Spleen (tissue), 11 donors: Measurements from ENCODE around the gene DNM3. TPM values are rescaled to one million over a fixed set of nuclear protein-coding genes. Genes with fewer than 3 reads are reported as not detected.

Experiments
- DNase-seq: peaks from one replicate; pipeline ENCODE4 v3.0.0-alpha.2; 2020
- H3K27ac ChIP-seq, 8 donors: fragments of 200-600 bp; sonication (generic) in 7 of 8; 1 replicate in 4 of 8; 2 replicates in 4 of 8; pipeline versions ENCODE4 v1.5.0 to v1.8.0; 2016 to 2021; ENCODE audit warnings: inconsistent platforms in 4 of 8, mild to moderate bottlenecking in 4 of 8, moderate library complexity in 1 of 8
- H3K27me3 ChIP-seq, 7 donors: fragments of 200-600 bp; sonication (generic) in 6 of 7; replicated peaks in 1 of 7; 1 replicate in 4 of 7; 2 replicates in 3 of 7; pipeline versions ENCODE4 v1.5.0 to v1.8.0; 2016 to 2021; ENCODE audit warnings: inconsistent platforms in 3 of 7, mild to moderate bottlenecking in 1 of 7
- H3K36me3 ChIP-seq, 6 donors: fragments of 200-600 bp; sonication (generic) in 5 of 6; 1 replicate in 4 of 6; 2 replicates in 2 of 6; pipeline versions ENCODE4 v1.5.0 to v1.8.0; 2016 to 2021; ENCODE audit warnings: inconsistent platforms in 2 of 6
- H3K4me1 ChIP-seq, 6 donors: fragments of 200-600 bp; sonication (generic) in 5 of 6; 1 replicate in 3 of 6; 2 replicates in 3 of 6; pipeline versions ENCODE4 v1.5.0 to v1.8.0; 2016 to 2021; ENCODE audit warnings: inconsistent platforms in 3 of 6
- H3K4me3 ChIP-seq, 8 donors: fragments of 200-600 bp; sonication (generic) in 7 of 8; 1 replicate in 4 of 8; 2 replicates in 4 of 8; pipeline versions ENCODE4 v1.5.0 to v1.8.0; 2016 to 2021; ENCODE audit warnings: inconsistent platforms in 4 of 8, mild to moderate bottlenecking in 4 of 8, moderate library complexity in 2 of 8
- H3K9me3 ChIP-seq, 8 donors: fragments of 200-600 bp; sonication (generic) in 7 of 8; 1 replicate in 4 of 8; 2 replicates in 4 of 8; pipeline versions ENCODE4 v1.5.0 to v1.8.0; 2016 to 2021; ENCODE audit warnings: inconsistent platforms in 4 of 8
- CTCF ChIP-seq, 11 experiments: fragments of 200-600 bp in 7 of 11; fragments of 450-650 bp in 4 of 11; sonication (generic) in 4 of 11; IDR thresholded peaks in 8 of 11; conservative IDR thresholded peaks in 3 of 11; 1 replicate in 7 of 11; 2 replicates in 4 of 11; pipeline versions ENCODE4 v1.4.0 to v1.8.0; 2016 to 2021; ENCODE audit warnings: antibody characterized with exemption in 11 of 11, inconsistent platforms in 4 of 11, mild to moderate bottlenecking in 1 of 11
- POLR2A ChIP-seq, 3 donors: fragments of 450-650 bp; IDR thresholded peaks; one replicate each; pipeline ENCODE4 v1.5.1; 2017; ENCODE audit warnings: antibody characterized with exemption in 3 of 3, mild to moderate bottlenecking in 1 of 3
- POLR2AphosphoS5 ChIP-seq, 3 donors: sonication (generic); formaldehyde crosslinking; IDR thresholded peaks; one replicate each; pipeline ENCODE4 v1.5.1; 2017; ENCODE audit warnings: antibody characterized with exemption in 3 of 3
- WGBS, 5 donors: extraction: QIAGEN DNeasy Blood & Tissue Kit in 3 of 5; methylation state at CpG; one replicate each; pipeline versions ENCODE4 v1.1.5 to v1.1.7; 2013 to 2018; 5-methylcytosine and 5-hydroxymethylcytosine counted together
- intact Hi-C: fragments of 100-400 bp; cut with DNase I; formaldehyde crosslinking; loops from one replicate; pipeline ENCODE4 v1.15.0; 2023; ENCODE audit warnings: low total_unique reads
- polyA plus RNA-seq, 3 donors: library from polyadenylated mRNA; stranded (reverse); fragments of 200-250 nt; gene quantifications; one replicate each; pipeline ENCODE4 v1.2.1, GENCODE V29; 2013
- total RNA-seq, 7 donors: library from RNA; depleted of rRNA in 3 of 7; stranded (reverse); fragments of >200 nt in 3 of 7; fragmentation: NEBNext Ultra II Directional in 4 of 7; extraction: Animal tissue kit (Norgen Biotek cat#: 25700) in 4 of 7; gene quantifications; one replicate each; pipeline versions ENCODE4 v1.1.0 to v1.2.1, GENCODE V29; 2016 to 2021
- donor health status: healthy with polysubstance abuse.
- donor health status: DM: no; HTN: no; CAD: no; lungs with moderate emphysema.
- donor health status: DM: no; HTN: no; CAD: no.
- donor health status: Bipolar disorder and iron deficiency.
- donor health status: healthy.
- donor health status: DM: no; HTN: no; CAD: no.
- donor health status: DM: yes; HTN: yes; CAD: no.

The DNM3 gene
- total and polyA plus RNA-seq, 10 donors: 0.61 to 10.2 (median 4.9) TPM

- TF ChIP-seq CTCF (IDR thresholded peaks at IDR 0.05 in 8 of 11, conservative IDR thresholded peaks at IDR 0.05 in 3 of 11): no peak
- no peak for TF ChIP-seq POLR2A (IDR thresholded peaks at IDR 0.05)
- TF ChIP-seq POLR2AphosphoS5 (IDR thresholded peaks at IDR 0.05): no peak
- Histone ChIP-seq H3K36me3 (no peaks in the 10 kb centered on the region), H3K27me3 (no peaks in the 10 kb centered on the region), H3K4me1 (no peaks in the 10 kb centered on the region), H3K4me3 (no peak overlapping the region), H3K9me3 (peaks cover 0 to 1% (median 0%) of the 10 kb centered on the region in 8 donors), H3K27ac (no peak overlapping the region)
- no peak for DNase-seq
- intact Hi-C loops: no loop called here
These were observed 11.0 kb downstream of the DNM3 start for GRCh38 chr1:171852272-171852671.

GRCh38 chr1:171855381-171855780, 14.1 kb downstream of the DNM3 start:
- TF ChIP-seq POLR2A (IDR thresholded peaks at IDR 0.05): no peak
- TF ChIP-seq POLR2AphosphoS5 (IDR thresholded peaks at IDR 0.05): no peak
- TF ChIP-seq CTCF (IDR thresholded peaks at IDR 0.05 in 8 of 11, conservative IDR thresholded peaks at IDR 0.05 in 3 of 11): no peak
- no peak for DNase-seq
- no peaks in the 10 kb centered on the region for H3K36me3 ChIP-seq
- H3K4me3 ChIP-seq: no peak overlapping the region
- H3K27me3 ChIP-seq: no peaks in the 10 kb centered on the region
- H3K27ac ChIP-seq: no peak overlapping the region
- H3K4me1 ChIP-seq: no peaks in the 10 kb centered on the region
- intact Hi-C loops: no loop called here
- 80 to 93% (median 89%) methylated on average over 1 of the region's 1 CpG for WGBS, 5 donors
- peaks cover 0 to 8% (median 2%) of the 10 kb centered on the region in 8 donors for H3K9me3 ChIP-seq

- TF ChIP-seq POLR2AphosphoS5 (IDR thresholded peaks at IDR 0.05) (no peak), POLR2A (IDR thresholded peaks at IDR 0.05) (no peak), CTCF (IDR thresholded peaks at IDR 0.05 in 8 of 11, conservative IDR thresholded peaks at IDR 0.05 in 3 of 11) (no peak)
- no peak for DNase-seq
- intact Hi-C loops: no loop called here
- Histone ChIP-seq H3K4me1 (no peaks in the 10 kb centered on the region), H3K27me3 (no peaks in the 10 kb centered on the region), H3K36me3 (no peaks in the 10 kb centered on the region), H3K9me3 (peaks cover 0 to 8% (median 2%) of the 10 kb centered on the region in 8 donors), H3K4me3 (no peak overlapping the region), H3K27ac (no peak overlapping the region)
- 56 to 81% (median 64%) methylated on average over 3 of the region's 3 CpGs for WGBS, 5 donors
These were observed 17.4 kb downstream of the DNM3 start for GRCh38 chr1:171858696-171859095.

- 62 to 82% (median 75%) methylated on average over 1 of the region's 1 CpG for WGBS, 5 donors
- H3K27ac ChIP-seq: no peak overlapping the region
- peaks cover 0 to 8% (median 2%) of the 10 kb centered on the region in 8 donors for H3K9me3 ChIP-seq
- TF ChIP-seq POLR2A (IDR thresholded peaks at IDR 0.05) (no peak), POLR2AphosphoS5 (IDR thresholded peaks at IDR 0.05) (no peak), CTCF (IDR thresholded peaks at IDR 0.05 in 8 of 11, conservative IDR thresholded peaks at IDR 0.05 in 3 of 11) (no peak)
- no peaks in the 10 kb centered on the region for H3K4me1 ChIP-seq
- H3K36me3 ChIP-seq: no peaks in the 10 kb centered on the region
- DNase-seq: no peak
- intact Hi-C loops: no loop called here
- no peak overlapping the region for H3K4me3 ChIP-seq
- H3K27me3 ChIP-seq: no peaks in the 10 kb centered on the region
These were observed 19.4 kb downstream of the DNM3 start for GRCh38 chr1:171860696-171861095.
